ENCODE measurements around the gene GEMIN7. TPM values are rescaled to one million over a fixed set of nuclear protein-coding genes. Genes with fewer than 3 reads are reported as not detected.
"Not testable (repeated sequence)": the region's sequence is repeated elsewhere in the genome, so short reads cannot be mapped to it uniquely, and the experiment has no call there.

The GEMIN7 gene
- total RNA-seq, 1 donor from 2014 or later, result 30.8 TPM

- Mint-ChIP-seq H3K4me3 (ENCODE audit: unreplicated experiment) (no peak overlapping the region), H3K27ac (ENCODE audit: unreplicated experiment) (no peak overlapping the region), H3K27me3 (ENCODE audit: unreplicated experiment) (peaks cover 3% of the 10 kb centered on the region), H3K4me1 (ENCODE audit: unreplicated experiment) (peaks cover 11% of the 10 kb centered on the region), H3K9me3 (ENCODE audit: unreplicated experiment) (no peaks in the 10 kb centered on the region), H3K36me3 (ENCODE audit: low read depth, unreplicated experiment) (no peaks in the 10 kb centered on the region)
- TF ChIP-seq CTCF (IDR thresholded peaks at IDR 0.05; ENCODE audit: unreplicated experiment), result no peak
- DNase-seq (ENCODE audit: low spot score), result no peak
These were observed 25.7 kb downstream of the GEMIN7 start for GRCh38 chr19:45104658-45105349.

- not testable (repeated sequence) for H3K27ac Mint-ChIP-seq (ENCODE audit: unreplicated experiment); H3K9me3 Mint-ChIP-seq (ENCODE audit: unreplicated experiment); H3K36me3 Mint-ChIP-seq (ENCODE audit: low read depth, unreplicated experiment); H3K4me1 Mint-ChIP-seq (ENCODE audit: unreplicated experiment); H3K4me3 Mint-ChIP-seq (ENCODE audit: unreplicated experiment); DNase-seq (ENCODE audit: low spot score); H3K27me3 Mint-ChIP-seq (ENCODE audit: unreplicated experiment)
These were observed 27.3 kb downstream of the GEMIN7 start for GRCh38 chr19:45106363-45106762.

GRCh38 chr19:45107621-45108150 lies 28.6 kb downstream of the GEMIN7 start:
- TF ChIP-seq CTCF (IDR thresholded peaks at IDR 0.05; ENCODE audit: unreplicated experiment), result no peak
- H3K4me1 Mint-ChIP-seq (ENCODE audit: unreplicated experiment), result peaks cover 9% of the 10 kb centered on the region
- DNase-seq (ENCODE audit: low spot score), result no peak
- H3K27ac Mint-ChIP-seq (ENCODE audit: unreplicated experiment), result no peak overlapping the region
- H3K9me3 Mint-ChIP-seq (ENCODE audit: unreplicated experiment), result no peaks in the 10 kb centered on the region
- H3K4me3 Mint-ChIP-seq (ENCODE audit: unreplicated experiment), result no peak overlapping the region
- H3K27me3 Mint-ChIP-seq (ENCODE audit: unreplicated experiment), result no peaks in the 10 kb centered on the region
- no peaks in the 10 kb centered on the region for H3K36me3 Mint-ChIP-seq (ENCODE audit: low read depth, unreplicated experiment)

- no peak for DNase-seq (ENCODE audit: low spot score)
- Mint-ChIP-seq H3K4me3 (ENCODE audit: unreplicated experiment) (no peak overlapping the region), H3K27ac (ENCODE audit: unreplicated experiment) (no peak overlapping the region)
These were observed 31.8 kb downstream of the GEMIN7 start for GRCh38 chr19:45110851-45111266.

GRCh38 chr19:45112111-45112827 lies 33.2 kb downstream of the GEMIN7 start:
- no peak for TF ChIP-seq CTCF (IDR thresholded peaks at IDR 0.05; ENCODE audit: unreplicated experiment)
- Mint-ChIP-seq H3K36me3 (ENCODE audit: low read depth, unreplicated experiment) (no peaks in the 10 kb centered on the region), H3K9me3 (ENCODE audit: unreplicated experiment) (no peaks in the 10 kb centered on the region), H3K27me3 (ENCODE audit: unreplicated experiment) (peaks cover 10% of the 10 kb centered on the region), H3K27ac (ENCODE audit: unreplicated experiment) (no peak overlapping the region), H3K4me1 (ENCODE audit: unreplicated experiment) (peaks cover 2% of the 10 kb centered on the region), H3K4me3 (ENCODE audit: unreplicated experiment) (no peak overlapping the region)
- no peak for DNase-seq (ENCODE audit: low spot score)

More at GRCh38 chr19:45110851-45111266, 31.8 kb downstream of the GEMIN7 start:
- Mint-ChIP-seq H3K4me1 (ENCODE audit: unreplicated experiment) (peaks cover 2% of the 10 kb centered on the region), H3K27me3 (ENCODE audit: unreplicated experiment) (peaks cover 5% of the 10 kb centered on the region), H3K36me3 (ENCODE audit: low read depth, unreplicated experiment) (no peaks in the 10 kb centered on the region), H3K9me3 (ENCODE audit: unreplicated experiment) (no peaks in the 10 kb centered on the region)
- no peak for TF ChIP-seq CTCF (IDR thresholded peaks at IDR 0.05; ENCODE audit: unreplicated experiment)
